ENCODE data around the gene PRSS48. TPM values are rescaled to one million over a fixed set of nuclear protein-coding genes. Genes with fewer than 3 reads are reported as not detected.

PRSS48 gene
- total and polyA plus RNA-seq, 10 of the 15 experiments (the other 5 are each of a cell fraction or from before 2014, with no cell fraction given) = not detected

- TF ChIP-seq POLR2A (IDR thresholded peaks at IDR 0.05; ENCODE audit: low read depth, low read length) (no peak), NFYB (IDR thresholded peaks at IDR 0.05; ENCODE audit: insufficient read depth, low read depth, low read length) (0 out of 2 replicates have a peak, but pooled peaks have one; percentile 10), PML (IDR thresholded peaks at IDR 0.05; ENCODE audit: low read length) (no peak)
- in situ Hi-C loops (cut with MboI) = no loop called here
- Histone ChIP-seq H4K20me1 (ENCODE audit: control insufficient read depth, insufficient read depth) (no peaks in the 10 kb centered on the region), H3K27ac (ENCODE audit: control insufficient read depth, insufficient read depth) (no peak overlapping the region), H3K79me2 (ENCODE audit: control insufficient read depth, insufficient read depth, low read length) (no peaks in the 10 kb centered on the region), H3K36me3 (ENCODE audit: control insufficient read depth in 2 of 2, insufficient read depth in 2 of 2, low read length in 1 of 2) (no peaks in the 10 kb centered on the region), H3K27me3 (replicated peaks in 1 of 2; ENCODE audit: control insufficient read depth in 2 of 2, insufficient read depth in 2 of 2, low read length in 1 of 2) (no peaks in the 10 kb centered on the region; a peak in 1 of 4 replicates), H3K4me1 (ENCODE audit: control insufficient read depth, insufficient read depth, low read length) (no peaks in the 10 kb centered on the region), H3K9ac (ENCODE audit: control insufficient read depth, insufficient read depth, low read length) (no peak overlapping the region), H3K9me3 (replicated peaks; ENCODE audit: control insufficient read depth, insufficient read depth, low read length) (no peaks in the 10 kb centered on the region), H3K4me3 (no peak overlapping the region), H3K4me2 (ENCODE audit: control insufficient read depth, insufficient read depth) (no peak overlapping the region), H2AFZ (ENCODE audit: control insufficient read depth, low read depth, low read length) (no peak overlapping the region)
- ChIA-PET RAD21 (ENCODE audit: unreplicated experiment) (no interaction called here), SMC1A (ENCODE audit: uncharacterized antibody, unreplicated experiment) (interaction anchor here (0.6 kb wide), 1 partner anchor 1177 kb away, joined by 3 read pairs; no protein-coding TSS in a partner anchor), POLR2A (no interaction called here), CTCF (interaction anchor here (0.5 kb wide), 2 partner anchors 48 to 1395 kb away, joined by 3 read pairs; no protein-coding TSS in a partner anchor)
- FAIRE-seq (no peak), ATAC-seq (no peak), DNase-seq (ENCODE audit: low read depth, low spot score) (no peak)
- intact Hi-C loops (cut with micrococcal nuclease; ENCODE audit: unreplicated experiment) = no loop called here
- BruUV-seq (replicated peaks) = no TSS peak
- 35% methylated on average over 6 of the region's 6 CpGs for WGBS (ENCODE audit: insufficient coverage, insufficient replicate concordance, low lambda C conversion rate, missing lambda C conversion rate)
Measured at GRCh38 chr4:151228189-151229119, 48.5 kb upstream of the PRSS48 start.

- Histone ChIP-seq H3K4me1 (ENCODE audit: control insufficient read depth, insufficient read depth, low read length) (no peaks in the 10 kb centered on the region), H3K4me3 (no peak overlapping the region), H3K9ac (ENCODE audit: control insufficient read depth, insufficient read depth, low read length) (no peak overlapping the region), H2AFZ (ENCODE audit: control insufficient read depth, low read depth, low read length) (no peak overlapping the region), H3K79me2 (ENCODE audit: control insufficient read depth, insufficient read depth, low read length) (no peaks in the 10 kb centered on the region), H4K20me1 (ENCODE audit: control insufficient read depth, insufficient read depth) (no peaks in the 10 kb centered on the region), H3K36me3 (ENCODE audit: control insufficient read depth in 2 of 2, insufficient read depth in 2 of 2, low read length in 1 of 2) (no peaks in the 10 kb centered on the region), H3K4me2 (ENCODE audit: control insufficient read depth, insufficient read depth) (no peak overlapping the region), H3K9me3 (replicated peaks; ENCODE audit: control insufficient read depth, insufficient read depth, low read length) (no peaks in the 10 kb centered on the region), H3K27ac (ENCODE audit: control insufficient read depth, insufficient read depth) (no peak overlapping the region), H3K27me3 (replicated peaks in 1 of 2; ENCODE audit: control insufficient read depth in 2 of 2, insufficient read depth in 2 of 2, low read length in 1 of 2) (no peaks in the 10 kb centered on the region; a peak in 1 of 4 replicates)
- POLR2A ChIA-PET = no interaction called here
- RAD21 ChIA-PET (ENCODE audit: unreplicated experiment) = interaction anchor here (0.6 kb wide), 1 partner anchor 115 kb away, joined by 3 read pairs; no protein-coding TSS in a partner anchor
- in situ Hi-C loops (cut with MboI) = no loop called here
- intact Hi-C loops (cut with micrococcal nuclease; ENCODE audit: unreplicated experiment) = no loop called here
- ATAC-seq (no peak), FAIRE-seq (no peak), DNase-seq (ENCODE audit: low read depth, low spot score) (no peak)
- BruUV-seq (replicated peaks) = no TSS peak
- CTCF ChIA-PET = no interaction called here
- SMC1A ChIA-PET (ENCODE audit: uncharacterized antibody, unreplicated experiment) = no interaction called here
- WGBS (ENCODE audit: insufficient coverage, insufficient replicate concordance, low lambda C conversion rate, missing lambda C conversion rate) = 71% methylated on average over 7 of the region's 7 CpGs
- TF ChIP-seq MAX (IDR thresholded peaks at IDR 0.05; ENCODE audit: low read depth, low read length) (no peak), MTA2 (IDR thresholded peaks at IDR 0.05; ENCODE audit: low read depth) (no peak), TCF12 (IDR thresholded peaks at IDR 0.05; ENCODE audit: low read depth, low read length) (no peak), IRF4 (IDR thresholded peaks at IDR 0.05; ENCODE audit: low read depth, low read length) (no peak), FOXK2 (IDR thresholded peaks at IDR 0.05) (no peak), IKZF1 (conservative IDR thresholded peaks at IDR 0.05) (no peak), SP1 (IDR thresholded peaks at IDR 0.05; ENCODE audit: low read depth, low read length) (no peak), MYB (IDR thresholded peaks at IDR 0.05; ENCODE audit: borderline replicate concordance, low read depth, low read length) (no peak), GATAD2B (conservative IDR thresholded peaks at IDR 0.05; ENCODE audit: low read depth) (no peak), FOS (IDR thresholded peaks at IDR 0.05; ENCODE audit: borderline replicate concordance, extremely low read depth, insufficient read length) (no peak), JUNB (IDR thresholded peaks at IDR 0.05) (no peak), SPI1 (IDR thresholded peaks at IDR 0.05; ENCODE audit: borderline replicate concordance, insufficient read depth, low read depth, low read length) (no peak), YBX1 (IDR thresholded peaks at IDR 0.05) (no peak)
Measured at GRCh38 chr4:151231915-151232595, 44.9 kb upstream of the PRSS48 start.

Measured in GM12878 (cell line).